ENCODE results near the gene MXRA7. TPM values are rescaled to one million over a fixed set of nuclear protein-coding genes. Genes with fewer than 3 reads are reported as not detected.

Gene MXRA7
- total RNA-seq, 1 experiment from 2014 or later, result 77.9 TPM

- H3K4me3 ChIP-seq (ENCODE audit: low read depth in 2 of 2, low read length in 2 of 2), result no peak overlapping the region
- CTCF ChIA-PET, result no interaction called here
- H3K9me3 ChIP-seq (ENCODE audit: control insufficient read depth, insufficient read depth, low read depth, low read length), result no peaks in the 10 kb centered on the region
- DNase-seq (ENCODE audit: low read depth, low spot score), result no peak
- H3K4me1 ChIP-seq (ENCODE audit: control insufficient read depth, insufficient read depth, low read length), result peaks cover 26% of the 10 kb centered on the region
- peaks cover 2% of the 10 kb centered on the region; the same call in 1 of the 2 replicates for H3K36me3 ChIP-seq (ENCODE audit: control insufficient read depth, insufficient read depth, low read length)
- no peak overlapping the region; the same call in 1 of the 2 replicates for H3K27ac ChIP-seq (ENCODE audit: low read length)
- in situ Hi-C loops (cut with HindIII; ENCODE audit: low pct_unique_long_range_greater_than_20kb, low sequenced_read_pairs), result no loop called here
- intact Hi-C loops (cut with micrococcal nuclease; ENCODE audit: unreplicated experiment), result no loop called here
- BruUV-seq (replicated peaks), result no TSS peak
- no peaks in the 10 kb centered on the region for H3K27me3 ChIP-seq (ENCODE audit: control insufficient read depth, insufficient read depth, low read length)
- POLR2A ChIA-PET, result no interaction called here
- no peak for ATAC-seq
- TF ChIP-seq POLR2AphosphoS5 (IDR thresholded peaks at IDR 0.05; ENCODE audit: low read depth, low read length) (no peak), CTCF (IDR thresholded peaks at IDR 0.05) (no peak), TCF7L2 (IDR thresholded peaks at IDR 0.05; ENCODE audit: low read depth, low read length) (no peak), REST (IDR thresholded peaks at IDR 0.05; ENCODE audit: insufficient read depth in 1 of 2, low read depth in 2 of 2, low read length in 1 of 2) (no peak)
Observed at GRCh38 chr17:76673729-76674128, 37.0 kb downstream of the MXRA7 start.

- intact Hi-C loops (cut with micrococcal nuclease; ENCODE audit: unreplicated experiment), result no loop called here
- H3K4me3 ChIP-seq (ENCODE audit: low read depth in 2 of 2, low read length in 2 of 2), result no peak overlapping the region
- TF ChIP-seq POLR2AphosphoS5 (IDR thresholded peaks at IDR 0.05; ENCODE audit: low read depth, low read length) (0 out of 2 replicates have a peak, but pooled peaks have one; percentile 24), SIN3A (IDR thresholded peaks at IDR 0.05; ENCODE audit: borderline replicate concordance, insufficient read depth, low read depth, low read length) (no peak)
- in situ Hi-C loops (cut with HindIII; ENCODE audit: low pct_unique_long_range_greater_than_20kb, low sequenced_read_pairs), result no loop called here
- no peak for ATAC-seq
- no peaks in the 10 kb centered on the region for H3K9me3 ChIP-seq (ENCODE audit: control insufficient read depth, insufficient read depth, low read depth, low read length)
- DNase-seq (ENCODE audit: low read depth, low spot score), result no peak
- peaks cover 2% of the 10 kb centered on the region; the same call in 1 of the 2 replicates for H3K36me3 ChIP-seq (ENCODE audit: control insufficient read depth, insufficient read depth, low read length)
- no TSS peak for BruUV-seq (replicated peaks)
- CTCF ChIA-PET, result no interaction called here
- H3K27ac ChIP-seq (ENCODE audit: low read length), result no peak overlapping the region; the same call in 1 of the 2 replicates
- H3K27me3 ChIP-seq (ENCODE audit: control insufficient read depth, insufficient read depth, low read length), result no peaks in the 10 kb centered on the region
- POLR2A ChIA-PET, result no interaction called here
- H3K4me1 ChIP-seq (ENCODE audit: control insufficient read depth, insufficient read depth, low read length), result peaks cover 18% of the 10 kb centered on the region
Observed at GRCh38 chr17:76672892-76673291, 37.9 kb downstream of the MXRA7 start.

- CTCF ChIA-PET, result interaction anchor here (0.7 to 1.4 kb wide), 3 partner anchors 9 to 230 kb away, joined by 3 to 6 read pairs (median 4); no protein-coding TSS in a partner anchor
- ATAC-seq, result no peak
- H3K4me3 ChIP-seq (ENCODE audit: low read depth in 2 of 2, low read length in 2 of 2), result peak overlapping the region; percentile 82 to 94
- peaks cover 16% of the 10 kb centered on the region for H3K4me1 ChIP-seq (ENCODE audit: control insufficient read depth, insufficient read depth, low read length)
- H3K27me3 ChIP-seq (ENCODE audit: control insufficient read depth, insufficient read depth, low read length), result no peaks in the 10 kb centered on the region
- peaks cover 2% of the 10 kb centered on the region; the same call in 1 of the 2 replicates for H3K36me3 ChIP-seq (ENCODE audit: control insufficient read depth, insufficient read depth, low read length)
- DNase-seq (ENCODE audit: low read depth, low spot score), result no peak
- H3K27ac ChIP-seq (ENCODE audit: low read length), result peak overlapping the region; percentile 99
- TSS peak; percentile 99 for BruUV-seq (replicated peaks)
- intact Hi-C loops (cut with micrococcal nuclease; ENCODE audit: unreplicated experiment) (no loop called here), in situ Hi-C loops (cut with HindIII; ENCODE audit: low pct_unique_long_range_greater_than_20kb, low sequenced_read_pairs) (no loop called here)
- POLR2A ChIA-PET, result no interaction called here
- no peaks in the 10 kb centered on the region for H3K9me3 ChIP-seq (ENCODE audit: control insufficient read depth, insufficient read depth, low read depth, low read length)
- TF ChIP-seq TCF7L2 (IDR thresholded peaks at IDR 0.05; ENCODE audit: low read depth, low read length), result no peak
- TF ChIP-seq REST (IDR thresholded peaks at IDR 0.05; ENCODE audit: insufficient read depth in 1 of 2, low read depth in 2 of 2, low read length in 1 of 2), result no peak
- TF ChIP-seq SIN3A (IDR thresholded peaks at IDR 0.05; ENCODE audit: borderline replicate concordance, insufficient read depth, low read depth, low read length), result no peak
- TF ChIP-seq POLR2AphosphoS5 (IDR thresholded peaks at IDR 0.05; ENCODE audit: low read depth, low read length), result no peak
Observed at GRCh38 chr17:76672270-76672851, 38.4 kb downstream of the MXRA7 start.

All from Panc1 (cell line).